AG09319 (cell line): Measurements from ENCODE around the gene DVL2.
A peak's percentile ranks its signal among the peaks of the same experiment; 100 is the strongest.

Source experiments
- DNase-seq: peaks from one replicate; pipeline ENCODE4 v3.0.0-alpha.2; 2010; ENCODE audit warnings: low read depth; ENCODE audit errors: extremely low read depth
- TF ChIP-seq, protein P1 (sequence below): IDR thresholded peaks from 2 replicates; pipeline ENCODE4 v1.5.1; 2011; ENCODE audit warnings: low read depth, mild to moderate bottlenecking, inconsistent platforms, low read length, moderate library complexity

The DVL2 gene

DNA sequence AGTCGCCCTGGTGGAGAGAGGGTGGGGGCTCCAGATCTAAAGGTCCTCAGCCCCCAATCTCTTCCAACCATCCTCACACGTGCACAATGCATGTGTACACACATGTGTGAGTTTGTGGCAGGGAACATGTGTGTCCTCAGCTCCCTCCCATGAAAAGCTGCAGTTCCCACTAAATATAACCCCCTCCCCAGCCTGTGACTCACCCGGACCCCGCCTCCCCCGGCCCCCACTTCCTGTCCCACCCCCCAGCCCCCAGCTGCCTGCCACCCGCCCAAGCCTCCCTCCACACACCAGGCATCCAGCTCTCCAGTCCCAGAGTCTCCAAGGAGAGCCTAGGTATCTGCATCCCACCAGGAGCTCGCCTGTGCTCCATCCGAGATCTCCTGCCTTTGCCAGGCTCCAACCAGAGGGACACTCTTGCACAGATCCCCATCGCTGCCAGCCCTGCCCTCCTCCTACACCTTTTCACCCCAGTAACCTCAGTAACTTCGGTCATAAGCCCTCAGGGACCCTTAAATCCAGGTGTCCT, 18.6 kb downstream of the DVL2 start:
- no peak for DNase-seq
- TF ChIP-seq, protein P1, sequence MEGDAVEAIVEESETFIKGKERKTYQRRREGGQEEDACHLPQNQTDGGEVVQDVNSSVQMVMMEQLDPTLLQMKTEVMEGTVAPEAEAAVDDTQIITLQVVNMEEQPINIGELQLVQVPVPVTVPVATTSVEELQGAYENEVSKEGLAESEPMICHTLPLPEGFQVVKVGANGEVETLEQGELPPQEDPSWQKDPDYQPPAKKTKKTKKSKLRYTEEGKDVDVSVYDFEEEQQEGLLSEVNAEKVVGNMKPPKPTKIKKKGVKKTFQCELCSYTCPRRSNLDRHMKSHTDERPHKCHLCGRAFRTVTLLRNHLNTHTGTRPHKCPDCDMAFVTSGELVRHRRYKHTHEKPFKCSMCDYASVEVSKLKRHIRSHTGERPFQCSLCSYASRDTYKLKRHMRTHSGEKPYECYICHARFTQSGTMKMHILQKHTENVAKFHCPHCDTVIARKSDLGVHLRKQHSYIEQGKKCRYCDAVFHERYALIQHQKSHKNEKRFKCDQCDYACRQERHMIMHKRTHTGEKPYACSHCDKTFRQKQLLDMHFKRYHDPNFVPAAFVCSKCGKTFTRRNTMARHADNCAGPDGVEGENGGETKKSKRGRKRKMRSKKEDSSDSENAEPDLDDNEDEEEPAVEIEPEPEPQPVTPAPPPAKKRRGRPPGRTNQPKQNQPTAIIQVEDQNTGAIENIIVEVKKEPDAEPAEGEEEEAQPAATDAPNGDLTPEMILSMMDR, result no peak

DNA sequence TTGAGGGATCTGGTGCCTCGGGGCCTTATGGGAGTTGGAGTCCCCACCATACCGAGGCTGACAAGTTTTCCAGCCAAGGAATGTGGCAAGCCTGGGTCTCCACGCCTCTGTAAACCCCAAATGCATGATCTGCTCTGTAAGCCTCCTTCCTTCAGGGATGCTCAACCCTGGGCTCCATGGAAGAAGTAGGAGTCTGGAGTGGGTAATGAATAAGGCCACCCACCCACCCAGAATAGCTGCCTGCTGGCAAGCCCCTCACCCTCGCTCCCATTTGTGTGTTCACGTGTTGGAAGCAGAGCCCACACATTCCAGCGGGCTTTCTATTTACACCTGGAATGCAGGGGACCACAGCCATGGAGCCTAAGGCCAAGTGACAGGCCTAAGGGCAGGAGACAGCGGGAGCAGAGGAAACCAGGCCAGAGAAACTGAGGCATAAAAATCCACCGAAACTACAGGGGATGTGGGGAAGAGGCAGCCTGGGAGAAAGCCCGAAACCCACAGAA, 19.1 kb downstream of the DVL2 start:
- TF ChIP-seq, protein P1, result no peak
- no peak for DNase-seq

DNA sequence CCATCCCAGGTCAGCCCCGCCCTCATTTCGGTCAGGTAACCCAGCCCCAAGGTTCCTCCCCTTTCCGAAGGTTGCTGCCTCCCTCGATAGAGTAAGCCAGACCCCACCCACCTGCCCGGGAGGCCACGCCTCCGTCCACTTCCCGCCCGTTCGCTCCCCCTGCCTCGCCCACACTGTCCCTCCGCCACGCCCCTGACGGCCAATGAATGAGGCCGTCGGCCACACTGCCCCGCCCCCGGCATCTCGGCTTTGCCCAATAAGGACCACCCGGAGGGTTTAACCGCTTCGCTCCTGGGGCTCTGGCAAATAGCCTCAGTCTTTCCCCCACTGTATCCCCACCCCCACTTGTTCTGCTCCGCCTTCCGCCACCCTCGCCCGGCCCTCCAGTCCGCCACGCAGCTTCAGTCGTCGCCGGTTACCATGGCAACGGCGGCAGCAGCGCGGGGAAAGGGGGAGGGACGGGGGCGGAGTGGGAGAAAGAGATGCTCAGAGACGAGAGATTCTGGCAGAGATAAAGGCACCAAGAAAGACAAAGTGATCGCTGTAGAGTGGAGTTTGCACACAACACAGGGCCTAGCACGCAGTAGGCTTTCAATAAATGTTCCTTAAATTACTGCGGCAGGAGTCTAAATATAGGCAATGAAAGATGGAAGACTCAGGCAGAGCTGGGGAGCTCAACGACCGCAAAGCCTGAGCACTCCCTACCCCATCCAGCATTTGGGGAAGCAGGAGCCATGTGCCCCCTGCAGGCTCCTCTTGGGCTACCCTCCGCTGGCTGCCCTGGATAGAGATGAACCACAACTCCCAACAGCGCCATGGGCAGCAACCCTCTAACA, 19.8 kb downstream of the DVL2 start:
- DNase-seq, result peak; percentile 89
- TF ChIP-seq, protein P1, result peak; percentile 60

DNA sequence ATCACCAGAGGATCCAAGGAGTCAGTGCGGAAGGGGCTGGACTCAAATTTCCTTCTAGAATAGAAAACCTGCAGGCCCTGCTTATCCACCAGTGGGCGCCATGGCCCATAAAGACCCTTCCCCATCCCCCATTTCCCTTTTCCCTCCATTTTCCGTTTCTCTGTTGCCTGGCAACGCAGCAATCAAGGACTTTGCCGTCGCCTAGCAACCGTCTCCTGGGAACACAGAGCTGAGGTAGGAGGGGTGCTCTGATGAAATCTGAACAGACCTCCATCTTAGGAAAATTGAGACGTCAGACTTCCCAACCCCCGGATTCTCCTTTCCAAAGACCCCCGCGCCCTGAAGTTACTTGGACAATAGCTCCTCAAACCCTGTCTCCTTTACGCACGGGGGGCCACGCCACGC, 20.4 kb downstream of the DVL2 start:
- DNase-seq, result no peak

DNA sequence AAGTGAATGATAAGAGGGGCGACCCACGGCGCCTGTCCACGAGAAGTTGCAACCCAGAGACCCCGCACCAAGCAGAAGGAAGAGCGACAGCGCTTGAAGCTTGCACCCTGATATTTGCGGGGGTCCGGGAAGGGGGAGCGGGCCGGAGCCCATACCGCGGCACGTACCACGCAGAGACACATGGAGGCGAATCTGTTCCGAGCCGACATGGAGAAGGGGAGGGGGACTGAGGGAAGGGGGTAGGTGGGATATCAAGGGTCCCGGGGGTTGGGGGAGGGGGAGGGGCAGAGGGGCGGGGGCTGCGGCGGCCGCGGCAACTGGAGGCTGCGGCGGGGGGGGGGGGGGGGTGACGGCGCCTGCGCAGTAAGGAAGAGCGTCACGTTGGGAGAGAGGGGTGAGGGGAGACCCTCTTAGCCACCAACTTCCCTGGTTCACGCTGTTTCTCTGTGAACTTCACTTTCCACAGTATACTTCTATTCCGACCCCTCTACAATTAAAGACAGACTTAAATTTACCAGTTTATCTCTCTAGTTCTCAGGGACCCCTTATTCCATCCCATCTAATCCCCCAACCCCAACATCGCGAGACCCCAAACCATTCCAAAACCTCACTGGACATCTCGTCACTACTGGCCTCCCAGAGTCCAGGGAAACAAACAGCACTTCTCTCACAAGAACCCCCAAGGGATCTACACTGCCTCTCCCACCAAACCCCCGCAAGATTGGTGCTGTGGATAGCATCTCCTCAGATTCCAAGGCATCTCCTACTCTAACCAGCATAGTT, 22.6 kb downstream of the DVL2 start:
- TF ChIP-seq, protein P1, result no peak
- no peak for DNase-seq

More for the DNA sequence above, 20.4 kb downstream of the DVL2 start:
- TF ChIP-seq, protein P1, result peak; percentile 30

DNA sequence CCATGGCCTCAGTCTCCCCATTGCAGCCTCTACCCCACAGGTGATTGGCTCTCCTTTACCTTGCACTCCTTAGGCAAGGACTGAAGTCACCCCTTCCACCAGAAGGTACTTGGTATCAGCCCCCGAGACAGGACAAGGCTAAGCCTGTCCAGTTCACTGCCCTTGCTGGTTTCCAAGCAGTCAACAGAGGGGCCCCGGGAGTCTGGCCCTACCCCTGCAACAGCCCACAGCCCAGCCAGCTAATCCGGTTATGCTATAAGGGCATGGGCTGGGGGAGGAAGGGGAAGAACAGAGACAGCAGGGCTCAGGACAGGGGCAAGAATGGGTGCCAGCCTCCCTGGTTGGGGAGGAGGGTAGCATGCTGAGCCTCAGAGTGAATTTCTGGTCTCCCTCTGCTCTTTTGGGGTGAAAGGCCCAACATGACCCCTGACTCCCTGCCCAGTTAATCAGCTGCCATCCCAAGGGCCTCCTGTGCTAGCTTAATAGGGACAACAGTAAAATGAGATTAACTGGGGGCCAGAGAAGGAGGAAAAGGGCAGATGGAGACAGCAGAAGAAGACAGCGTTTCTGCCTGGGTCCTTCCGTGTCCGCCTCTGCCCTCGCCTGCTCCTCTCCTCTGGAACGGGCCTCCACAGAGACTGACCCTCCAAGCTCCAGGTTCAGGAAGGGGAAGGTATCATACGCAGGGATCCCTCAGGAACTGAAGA, 25.4 kb downstream of the DVL2 start:
- TF ChIP-seq, protein P1, result no peak
- no peak for DNase-seq
